22Rv1 (cell line): ENCODE results near the gene GUCD1.

ENCODE experiments used
- H3K27ac ChIP-seq: fragments of 450-650 bp; 2 replicates; pipeline ENCODE4 v1.5.1; 2017
- CTCF ChIP-seq: fragments of 450-650 bp; IDR thresholded peaks from 2 replicates; pipeline ENCODE4 v1.5.1; 2017; ENCODE audit warnings: mild to moderate bottlenecking
- ZFX ChIP-seq: fragments of 450-650 bp; IDR thresholded peaks from 2 replicates; pipeline ENCODE4 v1.6.1; 2017; ENCODE audit warnings: antibody characterized with exemption, borderline replicate concordance

GUCD1 gene

GRCh38 chr22:24591286-24591830 lies 36.4 kb upstream of the GUCD1 start:
- H3K27ac ChIP-seq = no peak overlapping the region
- TF ChIP-seq CTCF (no peak), ZFX (no peak)

- TF ChIP-seq CTCF (no peak), ZFX (no peak)
- H3K27ac ChIP-seq = no peak overlapping the region
Measured at GRCh38 chr22:24590596-24591173, 35.7 kb upstream of the GUCD1 start.

DNA sequence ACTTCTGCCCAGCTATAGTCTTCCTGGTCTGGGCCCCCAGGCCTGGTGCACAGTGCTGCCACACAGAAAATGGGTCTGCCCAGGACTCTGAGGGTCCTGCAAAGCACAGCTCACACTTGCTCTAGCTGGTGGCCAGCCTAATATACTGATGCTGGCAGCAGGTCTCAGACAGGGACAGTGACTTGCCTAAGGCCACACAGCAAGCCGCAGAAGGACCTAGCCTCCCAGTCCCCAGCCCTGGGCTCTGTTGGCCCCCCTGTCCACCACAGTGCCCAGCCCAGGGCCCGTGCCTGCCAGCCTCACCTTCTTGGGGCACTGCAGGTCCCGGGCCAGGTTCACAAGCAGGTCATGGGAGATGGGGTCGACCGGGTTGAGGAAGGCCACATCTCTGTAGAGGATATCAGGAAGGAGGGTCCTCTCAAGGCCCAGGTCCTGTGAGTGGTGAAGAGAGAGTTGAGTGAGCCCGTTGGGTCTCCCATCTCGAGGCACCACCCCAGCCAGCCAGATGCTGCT lies 34.6 kb upstream of the GUCD1 start:
- H3K27ac ChIP-seq = no peak overlapping the region
- TF ChIP-seq ZFX (no peak), CTCF (no peak)

GRCh38 chr22:24588757-24589481 lies 34.0 kb upstream of the GUCD1 start:
- TF ChIP-seq ZFX (no peak), CTCF (no peak)
- no peak overlapping the region for H3K27ac ChIP-seq

- H3K27ac ChIP-seq = no peak overlapping the region
Measured at GRCh38 chr22:24588381-24588756, 33.4 kb upstream of the GUCD1 start.

GRCh38 chr22:24587948-24588347 lies 33.0 kb upstream of the GUCD1 start:
- no peak overlapping the region for H3K27ac ChIP-seq
- TF ChIP-seq CTCF (no peak), ZFX (no peak)

More at GRCh38 chr22:24588381-24588756, 33.4 kb upstream of the GUCD1 start:
- TF ChIP-seq ZFX (no peak), CTCF (no peak)

DNA sequence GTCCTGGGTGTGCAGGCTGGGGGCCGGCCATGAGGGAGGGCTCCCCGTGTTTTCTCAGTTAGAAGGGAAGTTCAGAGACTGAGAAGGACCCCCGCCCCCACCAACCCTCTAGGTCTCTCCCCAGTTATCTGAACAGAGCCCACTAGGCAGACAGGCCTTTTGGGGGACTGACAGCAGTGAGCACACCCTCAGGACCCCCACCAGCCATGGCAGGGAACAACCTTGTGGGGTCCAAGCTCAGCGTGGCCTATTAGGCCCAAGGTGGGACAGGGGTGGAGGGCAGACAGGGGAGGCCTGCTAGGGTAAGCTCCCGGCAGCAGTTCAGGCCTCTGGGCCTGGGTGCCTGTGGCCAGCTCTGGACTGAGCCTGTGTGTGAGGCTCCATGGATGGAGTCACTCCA lies 32.3 kb upstream of the GUCD1 start:
- no peak for TF ChIP-seq ZFX
- no peak for TF ChIP-seq CTCF

More for the DNA sequence above, 32.3 kb upstream of the GUCD1 start:
- H3K27ac ChIP-seq = no peak overlapping the region
